IMR-90 (cell line): ENCODE data around the gene KRT7. TPM values are rescaled to one million over a fixed set of nuclear protein-coding genes. Genes with fewer than 3 reads are reported as not detected.
A peak's percentile ranks its signal among the peaks of the same experiment; 100 is the strongest.

Experiments used
- ATAC-seq: fragments of 200-7000 bp; cut with Tn5 transposase; 2 replicates; pipeline ENCODE4 v1.9.1; 2020; ENCODE audit warnings: low read depth, mild to moderate bottlenecking, moderate library complexity
- BruUV-seq: library from RNA; stranded (reverse); fragments of 400-500 nt; replicated peaks from 2 replicates; lab custom pipeline; 2021; lab: Mats Ljungman, UMichigan
- CTCF ChIA-PET: fragments of 300-600 bp; formaldehyde crosslinking; extraction: SDS; loops from one replicate; lab custom pipeline; 2021; ENCODE audit warnings: antibody characterized with exemption; lab: Yijun Ruan, JAX
- POLR2A ChIA-PET: fragments of 300-600 bp; sonication (Branson Sonifier 250); formaldehyde crosslinking; loops from one replicate; lab custom pipeline; 2022; ENCODE audit warnings: antibody characterized with exemption; ENCODE audit not compliant: unreplicated experiment; lab: Charles Lee
- DNase-seq: peaks from one replicate; pipeline ENCODE4 v3.0.0; 2013
- H2AFZ ChIP-seq: replicated peaks from 2 replicates; pipeline ENCODE3; 2013; ENCODE audit warnings: low read length, mild to moderate bottlenecking; ENCODE audit not compliant: poor library complexity
- H2AK5ac ChIP-seq: 2 replicates; pipeline ENCODE4 v1.6.1; 2013; ENCODE audit warnings: low read depth, low read length, inconsistent platforms
- H2AK9ac ChIP-seq: replicated peaks from 2 replicates; pipeline ENCODE3; 2013; ENCODE audit warnings: mild to moderate bottlenecking, low read depth, low read length, moderate library complexity; ENCODE audit not compliant: poor library complexity
- H2BK120ac ChIP-seq: 2 replicates; pipeline ENCODE4 v1.6.1; 2013; ENCODE audit warnings: low read depth, low read length, inconsistent platforms
- H2BK15ac ChIP-seq: 3 replicates; pipeline ENCODE4 v1.6.1; 2013; ENCODE audit warnings: low read depth, low read length, inconsistent platforms
- H2BK20ac ChIP-seq: 2 replicates; pipeline ENCODE4 v1.6.1; 2013; ENCODE audit warnings: low read depth, mild to moderate bottlenecking, inconsistent platforms, low read length, moderate library complexity
- H2BK5ac ChIP-seq: 2 replicates; pipeline ENCODE4 v1.6.1; 2013; ENCODE audit warnings: mild to moderate bottlenecking, low read depth, low read length, inconsistent platforms; ENCODE audit not compliant: poor library complexity, severe bottlenecking
- H3K14ac ChIP-seq: replicated peaks from 2 replicates; pipeline ENCODE4 v1.6.1; 2013; ENCODE audit warnings: low read depth, low read length, inconsistent platforms
- H3K18ac ChIP-seq: 2 replicates; pipeline ENCODE4 v1.6.1; 2013; ENCODE audit warnings: low read depth, low read length, control low read depth
- H3K23ac ChIP-seq: 2 replicates; pipeline ENCODE4 v1.6.1; 2013; ENCODE audit warnings: low read depth, low read length, inconsistent platforms
- H3K27ac ChIP-seq: 2 replicates; pipeline ENCODE4 v1.5.1; 2013; ENCODE audit warnings: mild to moderate bottlenecking, control low read depth, low read length; ENCODE audit not compliant: insufficient read depth
- H3K27me3 ChIP-seq: 2 replicates; pipeline ENCODE4 v1.6.1; 2013; ENCODE audit warnings: low read length; ENCODE audit not compliant: control insufficient read depth, insufficient read depth
- H3K36me3 ChIP-seq: 2 replicates; pipeline ENCODE4 v1.6.1; 2013; ENCODE audit warnings: low read length, mixed read lengths; ENCODE audit not compliant: control insufficient read depth, insufficient read depth
- H3K4ac ChIP-seq: 2 replicates; pipeline ENCODE4 v1.6.1; 2013; ENCODE audit warnings: low read depth, low read length, inconsistent platforms
- H3K4me1 ChIP-seq: 2 replicates; pipeline ENCODE4 v1.6.1; 2013; ENCODE audit warnings: low read length, mixed read lengths; ENCODE audit not compliant: control insufficient read depth, insufficient read depth
- H3K4me2 ChIP-seq: 2 replicates; pipeline ENCODE4 v1.6.1; 2013; ENCODE audit warnings: low read depth, mild to moderate bottlenecking, control low read depth, low read length, moderate library complexity
- H3K4me3 ChIP-seq: 2 replicates; pipeline ENCODE4 v1.5.1; 2013; ENCODE audit warnings: low read depth, mild to moderate bottlenecking, control low read depth, low read length, moderate library complexity; ENCODE audit not compliant: insufficient read depth
- H3K56ac ChIP-seq: 2 replicates; pipeline ENCODE4 v1.6.1; 2013; ENCODE audit warnings: low read length, inconsistent platforms; ENCODE audit not compliant: insufficient read depth; ENCODE audit errors: extremely low read depth
- H3K79me1 ChIP-seq, 2 experiments: 2 replicates each; pipeline ENCODE4 v1.6.1; 2013; ENCODE audit warnings: low read length in 2 of 2, inconsistent platforms in 1 of 2, low read depth in 1 of 2
- H3K9ac ChIP-seq: 2 replicates; pipeline ENCODE4 v1.6.1; 2013; ENCODE audit warnings: low read depth, low read length, control low read depth
- H3K9me1 ChIP-seq: 2 replicates; pipeline ENCODE4 v1.6.1; 2013; ENCODE audit warnings: low read length, inconsistent platforms; ENCODE audit not compliant: insufficient read depth
- H3K9me3 ChIP-seq: 2 replicates; pipeline ENCODE4 v1.6.1; 2013; ENCODE audit warnings: low read length; ENCODE audit not compliant: control insufficient read depth, insufficient read depth
- H4K20me1 ChIP-seq: 2 replicates; pipeline ENCODE4 v1.6.1; 2013; ENCODE audit warnings: low read length, inconsistent platforms; ENCODE audit not compliant: insufficient read depth
- H4K5ac ChIP-seq: 2 replicates; pipeline ENCODE4 v1.6.1; 2013; ENCODE audit warnings: mild to moderate bottlenecking, low read depth, low read length, control low read depth
- H4K8ac ChIP-seq, 2 experiments: 2 replicates each; pipeline ENCODE4 v1.6.1; 2013; ENCODE audit warnings: low read depth in 2 of 2, low read length in 2 of 2, control low read depth in 1 of 2, inconsistent platforms in 1 of 2
- H4K91ac ChIP-seq: 2 replicates; pipeline ENCODE4 v1.6.1; 2013; ENCODE audit warnings: low read depth, low read length, inconsistent platforms; ENCODE audit not compliant: insufficient read depth
- MAFK ChIP-seq: IDR thresholded peaks from 2 replicates; pipeline ENCODE4 v1.6.1; 2012; ENCODE audit warnings: low read depth, low read length, improper control_type of control experiment
- USF2 ChIP-seq: fragments of 150-350 bp; IDR thresholded peaks from 2 replicates; pipeline ENCODE4 v1.6.1; 2017; ENCODE audit warnings: mild to moderate bottlenecking, antibody characterized with exemption, low read length, low read depth
- WGBS, 2 experiments: methylation state at CpG; one replicate each; pipeline versions ENCODE4 v1.1.5 to v1.1.7; 2013; ENCODE audit warnings: missing lambda C conversion rate in 2 of 2; ENCODE audit not compliant: insufficient read length in 1 of 2; ENCODE audit errors: extremely low coverage in 2 of 2; 5-methylcytosine and 5-hydroxymethylcytosine counted together
- dilution Hi-C: fragments of 300-500 bp; cut with HindIII; formaldehyde crosslinking; loops from one replicate; pipeline ENCODE4 v1.14.3; 2018; ENCODE audit warnings: low sequenced_read_pairs; ENCODE audit not compliant: unreplicated experiment
- in situ Hi-C: fragments of 300-500 bp; cut with MboI; formaldehyde crosslinking; loops from 3 replicates; pipeline ENCODE4 v1.14.3; 2019; ENCODE audit warnings: low sequenced_read_pairs, inconsistent platforms, mixed read lengths
- intact Hi-C: fragments of 100-400 bp; cut with micrococcal nuclease; formaldehyde crosslinking; loops from 2 replicates; pipeline ENCODE4 v1.10.0; 2022
- polyA plus RNA-seq, 3 experiments: library from polyadenylated mRNA; depleted of rRNA; stranded (reverse); fragments of >200 nt; gene quantifications; 2 replicates each; pipeline ENCODE4 v1.2.3, GENCODE V29; 2012; ENCODE audit warnings: low replicate concordance in 1 of 3
- total RNA-seq: library from RNA; depleted of rRNA; stranded (reverse); fragments of >200 nt; gene quantifications from 2 replicates; pipeline ENCODE4 v1.2.3, GENCODE V29; 2012

KRT7 gene
- total and polyA plus RNA-seq, 2 of the 4 experiments (the other 2 are of a cell fraction): 0.54 to 1.7 TPM

DNA sequence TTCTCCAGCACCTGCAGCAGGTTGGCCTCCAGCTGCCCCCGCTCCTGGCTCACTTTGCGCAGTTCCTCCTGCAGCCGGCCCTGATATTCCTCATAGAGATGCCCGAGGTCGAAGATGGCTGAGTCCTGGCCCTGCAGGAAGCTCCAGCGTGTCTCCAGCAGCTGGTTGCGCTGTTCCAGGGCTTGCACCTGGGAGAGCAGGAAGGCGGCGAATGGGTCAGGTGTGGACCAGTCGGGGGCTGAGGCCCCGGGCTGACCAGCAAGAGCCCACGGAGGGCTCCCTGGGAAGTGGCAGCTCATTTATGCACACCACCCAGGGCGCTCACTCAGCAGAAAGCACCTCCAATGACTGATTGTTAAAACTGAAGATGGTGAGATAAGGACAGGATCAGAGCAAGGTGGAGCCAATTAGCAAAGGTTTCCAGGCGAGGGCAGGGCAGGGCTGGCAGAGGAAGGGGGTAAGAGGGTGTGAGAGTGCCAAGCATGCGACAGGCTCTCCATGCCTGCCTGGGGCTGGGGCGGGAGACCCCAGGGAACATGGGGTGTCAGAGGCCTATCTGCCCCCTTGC lies 47.6 kb upstream of the KRT7 start:
- Histone ChIP-seq H3K27ac (peak overlapping the region; percentile 70), H4K91ac (peak overlapping the region; percentile 99), H3K9me3 (no peaks in the 10 kb centered on the region), H3K4ac (peak overlapping the region; percentile 99), H2BK20ac (peak overlapping the region; percentile 99), H3K56ac (peak overlapping the region; percentile 90), H4K20me1 (no peaks in the 10 kb centered on the region), H2BK120ac (peak overlapping the region; percentile 100), H3K27me3 (no peaks in the 10 kb centered on the region), H4K5ac (peak overlapping the region; percentile 86), H2AK5ac (peak overlapping the region; percentile 100), H2AK9ac (peak overlapping the region; percentile 99), H3K36me3 (no peaks in the 10 kb centered on the region), H3K9ac (peak overlapping the region; percentile 37; the same call in 1 of the 2 replicates), H3K9me1 (peaks cover 68% of the 10 kb centered on the region), H2AFZ (peak overlapping the region; percentile 91), H3K18ac (peak overlapping the region; percentile 70), H3K79me1 (peaks cover 0 to 72% of the 10 kb centered on the region in 2 experiments; a peak in 3 of 4 replicates), H3K23ac (peak overlapping the region; percentile 95), H4K8ac (peak overlapping the region; percentile 97 to 98), H3K4me3 (no peak overlapping the region), H3K4me1 (peaks cover 66% of the 10 kb centered on the region), H2BK15ac (peak overlapping the region; percentile 99), H2BK5ac (peak overlapping the region; percentile 99), H3K4me2 (no peak overlapping the region), H3K14ac (peak overlapping the region; percentile 99)
- 82% methylated on average over 14 of the region's 16 CpGs; no CpG with 5 or more reads in 1 of the 2 experiments for WGBS, 2 experiments
- ATAC-seq: no peak
- ChIA-PET POLR2A (interaction anchor here (0.9 kb wide), 1 partner anchor 8 kb away, joined by 5 read pairs; no protein-coding TSS in a partner anchor), CTCF (interaction anchor here (1.4 to 1.6 kb wide), 2 partner anchors 15 to 28 kb away, joined by 3 to 6 read pairs; no protein-coding TSS in a partner anchor)
- in situ Hi-C loops (no loop called here), dilution Hi-C loops (no loop called here), intact Hi-C loops (no loop called here)
- BruUV-seq: no TSS peak
- DNase-seq: no peak
- TF ChIP-seq USF2: no peak
- 0 out of 2 replicates have a peak, but pooled peaks have one; percentile 5 for TF ChIP-seq MAFK
